GM19324 (cell line): ENCODE results near the gene TMUB1.

Experiments
- ATAC-seq: cut with Tn5 transposase; IDR thresholded peaks from one replicate; pipeline ENCODE4 v1.9.1; 2021; ENCODE audit warnings: mild to moderate bottlenecking, moderate library complexity; ENCODE audit not compliant: unreplicated experiment, low FRiP score

Gene TMUB1

GRCh38 chr7:151035026-151035717, 48.1 kb downstream of the TMUB1 start:
- no peak for ATAC-seq

- ATAC-seq: no peak
These were observed 48.8 kb downstream of the TMUB1 start for GRCh38 chr7:151034312-151035025.

- ATAC-seq: no peak
These were observed 49.4 kb downstream of the TMUB1 start for GRCh38 chr7:151033864-151034249.

GRCh38 chr7:151032936-151033863, 50.1 kb downstream of the TMUB1 start:
- ATAC-seq: no peak
